Effector CD8-positive, alpha-beta T cell (primary cell): ENCODE measurements around the gene PDE4D.
"Not testable (repeated sequence)": the region's sequence is repeated elsewhere in the genome, so short reads cannot be mapped to it uniquely, and the experiment has no call there.

Experiments
- DNase-seq: peaks from one replicate; lab custom pipeline; 2025; lab: John Stamatoyannopoulos, UW

PDE4D gene

GRCh38 chr5:59328709-59329296 lies 564.7 kb downstream of the PDE4D start:
- no peak for DNase-seq

GRCh38 chr5:59327191-59327980 lies 566.1 kb downstream of the PDE4D start:
- no peak for DNase-seq

GRCh38 chr5:59326596-59326995 lies 566.9 kb downstream of the PDE4D start:
- DNase-seq = no peak

GRCh38 chr5:59325070-59325469 lies 568.5 kb downstream of the PDE4D start:
- DNase-seq = no peak

GRCh38 chr5:59322894-59323293 lies 570.6 kb downstream of the PDE4D start:
- DNase-seq = no peak

- no peak for DNase-seq
Observed at GRCh38 chr5:59322058-59322457, 571.5 kb downstream of the PDE4D start.

GRCh38 chr5:59321642-59322041 lies 571.9 kb downstream of the PDE4D start:
- no peak for DNase-seq

- DNase-seq = no peak
Observed at GRCh38 chr5:59320420-59320819, 573.1 kb downstream of the PDE4D start.

GRCh38 chr5:59319250-59319649 lies 574.3 kb downstream of the PDE4D start:
- DNase-seq = no peak

GRCh38 chr5:59317774-59318205 lies 575.7 kb downstream of the PDE4D start:
- DNase-seq = no peak

- DNase-seq = no peak
Observed at GRCh38 chr5:59317023-59317773, 576.3 kb downstream of the PDE4D start.

- DNase-seq = no peak
Observed at GRCh38 chr5:59312223-59312622, 581.3 kb downstream of the PDE4D start.

- not testable (repeated sequence) for DNase-seq
Observed at GRCh38 chr5:59308685-59309084, 584.8 kb downstream of the PDE4D start.

- not testable (repeated sequence) for DNase-seq
Observed at GRCh38 chr5:59303289-59303716, 590.2 kb downstream of the PDE4D start.

GRCh38 chr5:59302509-59302908 lies 591.0 kb downstream of the PDE4D start:
- not testable (repeated sequence) for DNase-seq

GRCh38 chr5:59301727-59302126 lies 591.8 kb downstream of the PDE4D start:
- DNase-seq = no peak

- no peak for DNase-seq
Observed at GRCh38 chr5:59300930-59301329, 592.6 kb downstream of the PDE4D start.

GRCh38 chr5:59299006-59299405 lies 594.5 kb downstream of the PDE4D start:
- no peak for DNase-seq

- DNase-seq = no peak
Observed at GRCh38 chr5:59296317-59297264, 596.9 kb downstream of the PDE4D start.

- no peak for DNase-seq
Observed at GRCh38 chr5:59293700-59294099, 599.8 kb downstream of the PDE4D start.

- DNase-seq = no peak
Observed at GRCh38 chr5:59291941-59292340, 601.6 kb downstream of the PDE4D start.

GRCh38 chr5:59287884-59288283 lies 605.6 kb downstream of the PDE4D start:
- DNase-seq = no peak
